Adipose tissue (tissue), 3 donors: ENCODE measurements around the gene CD28. TPM values are rescaled to one million over a fixed set of nuclear protein-coding genes. Genes with fewer than 3 reads are reported as not detected.

Experiments
- H3K27ac ChIP-seq: one replicate; pipeline ENCODE4 v1.5.1; 2013; ENCODE audit warnings: low read depth, low read length
- WGBS, 3 donors: extraction: QIAGEN DNeasy Blood & Tissue Kit; methylation state at CpG; one replicate each; pipeline ENCODE4 v1.1.7; 2013; 5-methylcytosine and 5-hydroxymethylcytosine counted together
- polyA plus RNA-seq, 3 donors: library from polyadenylated mRNA; stranded (reverse); fragments of 200-250 nt; gene quantifications; one replicate each; pipeline ENCODE4 v1.2.3, GENCODE V29; 2013
- donor health status: healthy with polysubstance abuse.
- donor health status: Bipolar disorder and iron deficiency.
- donor health status: healthy.

The CD28 gene
- polyA plus RNA-seq, 3 donors: 0.25 to 2.0 (median 0.59) TPM

- H3K27ac ChIP-seq: no peak overlapping the region
- 90 to 95% (median 92%) methylated on average over 3 of the region's 3 CpGs for WGBS, 3 donors
These were observed 26.6 kb downstream of the CD28 start for GRCh38 chr2:203732953-203733510.

GRCh38 chr2:203733684-203734083 is 27.2 kb downstream of the CD28 start:
- no peak overlapping the region for H3K27ac ChIP-seq
- WGBS, 3 donors: 88 to 90% (median 88%) methylated on average over 1 of the region's 1 CpG

DNA sequence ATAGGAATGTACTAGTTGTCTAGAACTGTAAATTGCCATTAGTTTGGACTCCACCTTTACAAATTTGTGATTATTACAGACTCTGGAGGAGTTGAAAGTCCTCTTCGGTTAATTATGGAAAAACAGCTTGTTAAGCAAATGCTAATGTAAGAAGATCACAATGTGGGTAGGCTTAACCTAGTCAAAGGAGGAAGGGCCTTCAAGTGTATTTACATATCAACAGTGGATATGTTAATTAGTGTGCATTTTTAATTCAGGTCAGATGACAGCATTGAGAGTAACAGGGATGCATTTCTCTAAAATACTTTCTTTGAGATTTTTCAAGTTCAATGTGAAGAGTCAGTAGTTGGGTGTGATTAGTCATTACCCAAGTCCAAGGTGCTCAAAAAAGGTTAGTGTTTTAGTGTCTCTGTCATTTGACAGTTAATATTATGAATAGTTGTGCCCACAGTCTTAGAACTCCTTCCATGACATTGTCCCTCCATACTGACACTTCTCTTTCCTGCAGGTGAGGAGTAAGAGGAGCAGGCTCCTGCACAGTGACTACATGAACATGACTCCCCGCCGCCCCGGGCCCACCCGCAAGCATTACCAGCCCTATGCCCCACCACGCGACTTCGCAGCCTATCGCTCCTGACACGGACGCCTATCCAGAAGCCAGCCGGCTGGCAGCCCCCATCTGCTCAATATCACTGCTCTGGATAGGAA is 28.0 kb downstream of the CD28 start:
- 96 to 99% (median 97%) methylated on average over 12 of the region's 12 CpGs for WGBS, 3 donors
- H3K27ac ChIP-seq: no peak overlapping the region

DNA sequence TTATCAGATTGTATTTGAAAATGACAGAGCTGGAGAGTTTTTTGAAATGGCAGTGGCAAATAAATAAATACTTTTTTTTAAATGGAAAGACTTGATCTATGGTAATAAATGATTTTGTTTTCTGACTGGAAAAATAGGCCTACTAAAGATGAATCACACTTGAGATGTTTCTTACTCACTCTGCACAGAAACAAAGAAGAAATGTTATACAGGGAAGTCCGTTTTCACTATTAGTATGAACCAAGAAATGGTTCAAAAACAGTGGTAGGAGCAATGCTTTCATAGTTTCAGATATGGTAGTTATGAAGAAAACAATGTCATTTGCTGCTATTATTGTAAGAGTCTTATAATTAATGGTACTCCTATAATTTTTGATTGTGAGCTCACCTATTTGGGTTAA is 30.9 kb downstream of the CD28 start:
- WGBS, 3 donors: 85 to 93% (median 89%) methylated on average over 1 of the region's 1 CpG
- no peak overlapping the region for H3K27ac ChIP-seq

DNA sequence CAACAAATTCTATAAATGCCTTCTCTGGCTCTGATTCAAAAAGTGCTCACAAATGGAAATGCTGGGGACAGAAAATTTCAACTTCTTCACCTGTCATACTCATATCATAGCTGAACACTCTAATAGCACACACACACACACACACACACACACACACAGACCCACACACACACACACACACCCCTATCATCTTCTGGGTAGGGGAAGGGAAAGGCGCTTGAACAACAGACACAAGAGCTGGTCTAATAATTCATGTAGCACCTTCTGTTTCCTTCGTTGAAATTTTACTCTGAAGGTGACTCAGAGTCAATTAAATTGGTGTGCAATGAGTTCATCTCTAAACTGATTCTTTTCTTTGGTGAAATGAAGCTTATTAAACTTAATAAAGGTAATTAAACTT is 32.9 kb downstream of the CD28 start:
- no peak overlapping the region for H3K27ac ChIP-seq
- 78 to 90% (median 81%) methylated on average over 2 of the region's 2 CpGs for WGBS, 3 donors

DNA sequence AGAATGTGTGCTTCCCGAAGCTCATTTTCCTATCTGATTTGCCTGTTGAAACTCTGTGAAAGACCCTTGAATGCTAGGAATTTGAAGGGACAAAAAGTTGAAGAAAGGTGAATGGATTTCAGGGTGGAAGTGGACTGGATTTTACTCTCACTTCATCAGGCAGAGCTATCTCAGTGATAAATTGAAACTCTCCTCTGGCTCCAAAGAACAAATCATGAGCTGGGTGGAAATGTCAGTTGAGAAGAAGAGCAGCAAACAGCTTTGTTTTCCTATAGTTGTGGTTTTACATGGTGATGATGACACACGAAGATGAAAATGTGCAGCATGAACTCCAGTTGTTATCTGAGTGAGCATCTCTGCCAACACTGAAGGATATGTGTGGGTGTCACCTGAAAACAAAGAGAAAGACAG is 34.4 kb downstream of the CD28 start:
- no peak overlapping the region for H3K27ac ChIP-seq
- WGBS, 3 donors: 67 to 79% (median 73%) methylated on average over 2 of the region's 2 CpGs

DNA sequence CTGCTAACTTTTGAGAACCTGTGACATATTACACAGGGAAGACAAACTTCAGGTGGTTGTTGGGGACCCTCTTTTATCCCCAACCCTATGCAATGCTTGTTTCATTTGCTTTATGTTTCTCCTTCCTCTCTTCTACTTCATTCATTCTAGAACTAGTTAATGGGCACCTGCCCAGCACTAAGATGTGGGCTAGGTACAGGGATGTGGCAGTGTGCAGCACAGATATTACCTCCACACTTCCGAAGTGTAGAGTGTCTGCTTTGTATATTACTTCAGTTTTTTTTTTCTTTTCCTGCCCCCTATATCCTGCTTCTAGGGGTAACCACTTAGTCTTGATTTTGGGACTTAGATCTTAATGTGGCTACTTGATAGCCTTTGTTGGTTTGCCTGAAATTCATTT is 35.1 kb downstream of the CD28 start:
- 27 to 95% (median 88%) methylated on average over 1 of the region's 1 CpG for WGBS, 3 donors
- no peak overlapping the region for H3K27ac ChIP-seq

DNA sequence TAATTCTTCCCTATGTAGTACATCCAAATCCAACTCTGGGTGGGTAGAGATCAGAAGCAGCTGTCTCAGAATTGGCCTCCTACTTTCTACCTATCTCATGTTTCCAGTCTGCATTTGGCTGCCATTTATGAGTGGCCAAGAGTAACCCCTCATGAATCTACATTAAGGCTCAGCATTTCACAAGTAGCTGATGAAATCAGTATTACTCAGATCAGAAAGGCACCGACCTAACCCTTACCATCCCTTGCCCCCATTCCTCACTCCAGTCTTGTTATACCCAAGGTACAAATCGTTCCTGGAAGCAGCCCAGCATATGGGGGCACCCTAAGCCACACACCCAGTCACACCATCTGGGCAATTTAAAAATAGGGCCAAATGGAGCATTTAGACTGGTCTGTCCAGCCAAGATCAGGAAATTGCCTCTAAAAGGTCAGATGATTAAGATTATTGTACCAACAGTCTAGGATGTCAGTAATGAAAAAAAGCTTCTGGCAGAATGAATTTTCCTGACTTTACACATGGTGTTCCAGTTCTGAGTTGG is 37.1 kb downstream of the CD28 start:
- H3K27ac ChIP-seq: no peak overlapping the region
- WGBS, 3 donors: 73 to 87% (median 73%) methylated on average over 2 of the region's 2 CpGs

DNA sequence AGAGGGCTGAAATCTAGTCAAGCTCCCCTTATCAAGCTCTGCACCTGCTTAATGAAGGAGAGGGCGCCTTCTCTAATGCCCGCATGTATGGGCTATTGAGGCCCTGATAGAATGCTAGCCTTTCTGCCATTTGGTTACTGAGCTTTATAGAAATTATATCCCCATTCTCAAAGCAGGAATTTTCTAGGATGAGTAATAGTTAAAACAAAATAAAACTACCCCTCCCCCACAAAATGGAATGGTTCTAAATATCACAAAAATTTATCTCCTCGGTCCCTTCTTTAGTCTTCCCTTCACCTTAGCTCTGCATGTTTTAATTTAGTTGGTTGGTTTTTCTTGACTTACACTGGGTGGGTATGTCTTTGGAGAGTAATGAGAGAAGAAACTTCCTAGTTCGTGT is 37.7 kb downstream of the CD28 start:
- H3K27ac ChIP-seq: no peak overlapping the region
- 93 to 94% (median 93%) methylated on average over 4 of the region's 4 CpGs for WGBS, 3 donors

GRCh38 chr2:203745267-203745666 is 38.8 kb downstream of the CD28 start:
- WGBS, 3 donors: 97 to 100% (median 98%) methylated on average over 1 of the region's 1 CpG
- H3K27ac ChIP-seq: no peak overlapping the region

DNA sequence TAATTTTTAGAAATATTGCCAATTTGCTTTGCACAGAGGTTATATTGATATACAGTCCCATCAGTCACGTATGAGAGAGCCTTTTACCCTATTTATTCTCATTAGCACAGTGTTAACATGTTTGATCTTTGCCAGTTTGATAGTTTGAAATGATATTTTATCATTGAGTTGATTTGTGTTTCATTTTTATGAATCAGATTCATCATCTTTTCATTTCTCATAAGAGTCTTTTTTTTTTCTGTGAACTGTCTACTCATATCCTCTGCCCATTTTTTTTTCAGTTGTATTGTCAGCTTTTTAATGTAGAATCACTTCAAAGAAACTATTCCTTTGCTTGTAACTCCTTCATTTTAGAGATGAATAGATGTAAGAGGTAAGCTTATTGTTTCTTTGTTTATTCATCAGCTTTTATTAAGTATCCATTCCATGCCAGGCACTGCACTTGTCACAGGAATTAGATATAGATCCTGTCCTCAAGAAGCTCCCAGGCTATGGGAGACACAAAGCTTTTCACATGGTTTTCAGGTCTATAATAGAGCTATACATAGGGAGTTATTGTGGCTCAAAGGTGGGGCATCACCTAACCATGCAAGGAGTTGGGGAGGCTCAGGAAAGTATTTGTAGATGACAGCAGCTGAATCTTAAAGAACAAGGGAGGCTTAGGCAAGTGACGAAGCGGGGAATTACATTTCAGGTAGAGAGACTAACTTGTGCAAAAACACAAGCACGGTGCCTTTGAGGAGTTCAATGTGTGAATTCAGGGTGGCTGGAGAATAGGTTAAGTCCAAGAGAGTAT is 42.1 kb downstream of the CD28 start:
- H3K27ac ChIP-seq: no peak overlapping the region
- 89 to 94% (median 90%) methylated on average over 4 of the region's 4 CpGs for WGBS, 3 donors

- no peak overlapping the region for H3K27ac ChIP-seq
- WGBS, 3 donors: 78 to 86% (median 86%) methylated on average over 6 of the region's 6 CpGs
These were observed 44.1 kb downstream of the CD28 start for GRCh38 chr2:203750346-203751068.

GRCh38 chr2:203751685-203752271 is 45.3 kb downstream of the CD28 start:
- H3K27ac ChIP-seq: no peak overlapping the region
- WGBS, 3 donors: 69 to 82% (median 72%) methylated on average over 2 of the region's 2 CpGs

DNA sequence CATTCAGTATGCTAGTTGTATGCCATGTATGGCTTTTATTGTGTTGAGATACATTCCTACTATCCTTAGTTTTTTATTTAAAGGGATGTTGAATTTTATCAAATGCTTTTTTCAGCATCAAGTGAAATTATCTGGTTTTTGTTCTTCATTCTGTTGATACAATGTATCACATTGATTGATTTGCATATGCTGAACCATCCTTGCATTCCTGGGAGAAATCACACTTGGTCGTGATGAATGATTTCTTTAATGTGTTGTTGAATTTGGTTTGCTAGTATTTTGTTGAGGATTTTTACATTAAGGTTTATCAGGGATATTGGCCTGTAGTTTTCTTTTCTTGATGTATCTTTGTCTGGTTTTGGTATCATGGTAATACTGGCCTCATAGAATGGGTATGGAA is 49.7 kb downstream of the CD28 start:
- H3K27ac ChIP-seq: no peak overlapping the region
- WGBS, 3 donors: 83 to 87% (median 84%) methylated on average over 1 of the region's 1 CpG

- H3K27ac ChIP-seq: no peak overlapping the region
- 65 to 84% (median 76%) methylated on average over 4 of the region's 4 CpGs for WGBS, 3 donors
These were observed 52.6 kb downstream of the CD28 start for GRCh38 chr2:203758841-203759689.

GRCh38 chr2:203759690-203760365 is 53.4 kb downstream of the CD28 start:
- WGBS, 3 donors: 89 to 96% (median 96%) methylated on average over 4 of the region's 4 CpGs
- H3K27ac ChIP-seq: no peak overlapping the region

DNA sequence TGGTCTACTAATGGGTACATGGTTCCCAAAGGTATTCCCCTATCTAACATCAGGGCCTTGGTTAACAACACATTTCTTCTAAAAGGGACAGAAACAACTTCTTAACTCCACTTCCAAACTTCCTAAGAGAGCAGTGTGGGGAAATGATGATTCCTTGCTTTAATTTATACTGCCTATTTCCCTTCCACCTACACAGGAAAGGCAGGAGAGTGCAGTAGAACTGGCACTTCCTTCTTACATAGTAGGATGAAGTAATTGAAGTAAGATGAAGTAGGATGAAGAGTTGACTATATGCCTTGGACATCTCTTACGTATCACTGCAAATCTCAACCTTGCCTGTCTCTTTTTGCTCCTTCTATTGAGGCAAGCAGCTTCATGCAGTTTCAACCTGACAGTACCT is 54.7 kb downstream of the CD28 start:
- no peak overlapping the region for H3K27ac ChIP-seq
- WGBS, 3 donors: 95 to 100% (median 96%) methylated on average over 1 of the region's 1 CpG
